ENCODE measurements around the gene ADAM12.

- TF ChIP-seq CTCF (IDR thresholded peaks at IDR 0.05) = no peak
- TF ChIP-seq POLR2A (IDR thresholded peaks at IDR 0.05) = no peak
Observed at GRCh38 chr10:126127481-126128029, 260.7 kb downstream of the ADAM12 start.

All from uterus (tissue), 2 donors.